Endothelial cell of umbilical vein (primary cell): ENCODE results near the gene CNR2. TPM values are rescaled to one million over a fixed set of nuclear protein-coding genes. Genes with fewer than 3 reads are reported as not detected.

Source experiments
- BruUV-seq: library from RNA; stranded (reverse); fragments of 400-500 nt; replicated peaks from 2 replicates; lab custom pipeline; 2021; lab: Mats Ljungman, UMichigan
- CTCF ChIA-PET: fragments of 300-600, 350-600 bp; sonication (Branson Sonifier 250); formaldehyde crosslinking; loops from one replicate; lab custom pipeline; 2021; ENCODE audit warnings: antibody characterized with exemption, inconsistent platforms; lab: Charles Lee
- POLR2A ChIA-PET: fragments of 300-600, 350-600 bp; sonication (Branson Sonifier 250); formaldehyde crosslinking; loops from one replicate; lab custom pipeline; 2021; ENCODE audit warnings: antibody characterized with exemption, inconsistent platforms; lab: Charles Lee
- DNase-seq: peaks from one replicate; pipeline ENCODE4 v3.0.0-alpha.2; 2011; ENCODE audit warnings: low read depth, low spot score
- FAIRE-seq: peaks from 2 replicates; lab custom pipeline; 2011; peaks lifted over from hg19 to GRCh38; lab: Jason Lieb, UNC
- H2AFZ ChIP-seq: 2 replicates; pipeline ENCODE4 v1.6.0; 2012; ENCODE audit warnings: low read depth, low read length, control low read depth, inconsistent platforms
- H3K27ac ChIP-seq: 2 replicates; pipeline ENCODE4 v1.5.1; 2011; ENCODE audit warnings: low read depth, mild to moderate bottlenecking, control low read depth, low read length, moderate library complexity; ENCODE audit not compliant: insufficient read depth
- H3K27me3 ChIP-seq, 2 experiments: 2 replicates each; pipeline versions ENCODE4 v1.6.0 to v1.6.1; 2011; ENCODE audit warnings: low read length in 2 of 2, mixed read lengths in 1 of 2; ENCODE audit not compliant: control insufficient read depth in 2 of 2, insufficient read depth in 2 of 2
- H3K36me3 ChIP-seq, 2 experiments: 2 replicates in 1 of 2; 3 replicates in 1 of 2; pipeline ENCODE4 v1.5.1; 2011; ENCODE audit warnings: low read length in 2 of 2, mild to moderate bottlenecking in 1 of 2, moderate library complexity in 1 of 2; ENCODE audit not compliant: control insufficient read depth in 2 of 2, insufficient read depth in 2 of 2; ENCODE audit errors: extremely low read depth in 1 of 2
- H3K4me1 ChIP-seq: 3 replicates; pipeline ENCODE4 v1.5.1; 2011; ENCODE audit warnings: mild to moderate bottlenecking, low read length; ENCODE audit not compliant: control insufficient read depth, insufficient read depth; ENCODE audit errors: extremely low read depth
- H3K4me2 ChIP-seq: 2 replicates; pipeline ENCODE4 v1.6.1; 2011; ENCODE audit warnings: low read length, control low read depth, mixed read lengths; ENCODE audit not compliant: insufficient read depth
- H3K4me3 ChIP-seq, 3 experiments: fragments of 200-600 bp in 1 of 3; sonication (generic), shearing (Covaris generic) in 1 of 3; replicated peaks in 1 of 3; 2 replicates each; pipeline ENCODE4 v1.5.1; 2011 to 2016; ENCODE audit warnings: control low read depth in 3 of 3, low read length in 3 of 3, mild to moderate bottlenecking in 2 of 3, inconsistent platforms in 1 of 3, low read depth in 1 of 3, moderate library complexity in 1 of 3; ENCODE audit not compliant: insufficient read depth in 1 of 3
- H3K79me2 ChIP-seq: 2 replicates; pipeline ENCODE4 v1.6.0; 2012; ENCODE audit warnings: low read length, inconsistent platforms; ENCODE audit not compliant: control insufficient read depth, insufficient read depth
- H3K9ac ChIP-seq: replicated peaks from 2 replicates; pipeline ENCODE3; 2011; ENCODE audit warnings: low read length, control low read depth; ENCODE audit not compliant: insufficient read depth; ENCODE audit errors: extremely low read depth
- H3K9me1 ChIP-seq: replicated peaks from 3 replicates; pipeline ENCODE4 v1.6.0; 2011; ENCODE audit warnings: mild to moderate bottlenecking, low read length; ENCODE audit not compliant: control insufficient read depth, insufficient read depth; ENCODE audit errors: extremely low read depth
- H3K9me3 ChIP-seq: replicated peaks from 2 replicates; pipeline ENCODE4 v1.5.1; 2012; ENCODE audit warnings: low read length, inconsistent platforms; ENCODE audit not compliant: control insufficient read depth, insufficient read depth
- H4K20me1 ChIP-seq: replicated peaks from 2 replicates; pipeline ENCODE3; 2011; ENCODE audit warnings: mild to moderate bottlenecking, low read length; ENCODE audit not compliant: control insufficient read depth, insufficient read depth; ENCODE audit errors: extremely low read depth
- EZH2 ChIP-seq: IDR thresholded peaks from 2 replicates; pipeline ENCODE4 v1.6.1; 2012; ENCODE audit warnings: borderline replicate concordance, low read depth, mild to moderate bottlenecking, moderate library complexity, low read length, inconsistent platforms; ENCODE audit not compliant: severe bottlenecking
- FOS ChIP-seq: IDR thresholded peaks from 2 replicates; pipeline ENCODE4 v1.6.1; 2011; ENCODE audit warnings: mild to moderate bottlenecking, low read length, moderate library complexity, borderline replicate concordance; ENCODE audit not compliant: insufficient read depth
- GATA2 ChIP-seq: IDR thresholded peaks from 2 replicates; pipeline ENCODE4 v1.7.0; 2011; ENCODE audit warnings: low read depth, mild to moderate bottlenecking, moderate library complexity, mixed read lengths, low read length; ENCODE audit not compliant: insufficient read length, insufficient read depth
- JUN ChIP-seq: IDR thresholded peaks from 2 replicates; pipeline ENCODE4 v1.6.1; 2011; ENCODE audit warnings: borderline replicate concordance, low read depth; ENCODE audit not compliant: insufficient read length, insufficient read depth
- MYC ChIP-seq: IDR thresholded peaks from one replicate; pipeline ENCODE4 v1.6.1; 2011; ENCODE audit warnings: mild to moderate bottlenecking, low read depth, low read length
- POLR2A ChIP-seq: IDR thresholded peaks from 2 replicates; pipeline ENCODE4 v1.6.1; 2012; ENCODE audit warnings: low read depth, mild to moderate bottlenecking, control low read depth, low read length
- POLR2AphosphoS5 ChIP-seq: IDR thresholded peaks from 2 replicates; pipeline ENCODE4 v1.6.1; 2012; ENCODE audit warnings: low read depth, mild to moderate bottlenecking, control low read depth, low read length, moderate library complexity; ENCODE audit not compliant: insufficient read depth
- dilution Hi-C: fragments of 300-500 bp; cut with MboI; formaldehyde crosslinking; loops from one replicate; pipeline ENCODE4 v1.15.0; 2019; ENCODE audit warnings: low sequenced_read_pairs; ENCODE audit not compliant: extremely low pct_ligation_motif_present
- intact Hi-C: fragments of 100-400 bp; cut with micrococcal nuclease; formaldehyde crosslinking; loops from one replicate; pipeline ENCODE4 v1.10.0; 2022
- polyA plus RNA-seq, 4 experiments: library from polyadenylated mRNA; depleted of rRNA in 3 of 4; stranded (reverse) in 3 of 4; unstranded in 1 of 4; fragments of >200 nt; gene quantifications; 2 replicates each; pipeline versions ENCODE4 v1.2.1 to v1.2.3, GENCODE V29; 2011 to 2012; ENCODE audit warnings: missing spikeins in 1 of 4
- total RNA-seq: library from RNA; stranded (reverse); gene quantifications from 2 replicates; pipeline ENCODE4 v1.2.3, GENCODE V29; 2021
- TF ChIP-seq, protein P1 (sequence below): IDR thresholded peaks from 2 replicates; pipeline ENCODE4 v1.6.1; 2011; ENCODE audit not compliant: insufficient read depth, insufficient read length
- TF ChIP-seq, protein P2 (sequence below), 2 donors: IDR thresholded peaks; 1 replicate in 1 of 2; 2 replicates in 1 of 2; pipeline ENCODE4 v1.5.1; 2011; ENCODE audit warnings: low read length in 2 of 2, mild to moderate bottlenecking in 2 of 2, moderate library complexity in 2 of 2, control low read depth in 1 of 2, inconsistent platforms in 1 of 2, low read depth in 1 of 2; ENCODE audit not compliant: insufficient read depth in 1 of 2; ENCODE audit errors: extremely low read depth in 1 of 2

CNR2 gene
- total and polyA plus RNA-seq, 2 donors (not counting 3 experiments of a cell fraction or from before 2014, with no cell fraction given) = not detected

DNA sequence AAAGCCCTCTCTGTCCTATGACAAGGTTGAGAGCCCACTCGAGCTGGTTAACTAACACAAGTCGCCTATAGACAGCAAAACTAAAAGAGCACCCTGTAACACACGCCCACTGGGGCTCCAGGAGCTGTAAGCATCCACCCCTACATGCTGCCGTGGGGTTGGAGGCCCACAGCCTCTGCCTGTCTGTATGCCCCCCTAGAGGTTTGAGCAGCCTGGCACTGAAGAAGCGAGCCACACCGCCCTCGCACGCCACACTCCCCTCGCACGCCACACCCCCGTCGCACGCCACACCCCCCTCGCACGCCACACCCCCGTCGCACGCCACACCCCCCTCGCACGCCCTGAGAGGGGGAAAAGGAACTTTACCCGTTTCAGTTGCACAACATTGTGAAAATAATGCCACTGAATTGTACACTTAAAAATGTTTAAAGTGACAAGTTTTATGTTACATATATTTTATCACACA lies 74.7 kb downstream of the CNR2 start:
- H3K9ac ChIP-seq = no peak overlapping the region
- peak overlapping the region; percentile 85 for H2AFZ ChIP-seq
- DNase-seq (peak; percentile 58), FAIRE-seq (peak; percentile 80)
- H3K27me3 ChIP-seq = peaks cover 6 to 12% of the 10 kb centered on the region in 2 experiments
- no peak for TF ChIP-seq EZH2
- TF ChIP-seq POLR2A = no peak
- TF ChIP-seq, protein P1, sequence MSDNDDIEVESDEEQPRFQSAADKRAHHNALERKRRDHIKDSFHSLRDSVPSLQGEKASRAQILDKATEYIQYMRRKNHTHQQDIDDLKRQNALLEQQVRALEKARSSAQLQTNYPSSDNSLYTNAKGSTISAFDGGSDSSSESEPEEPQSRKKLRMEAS = no peak
- no peak for TF ChIP-seq FOS
- no peak for TF ChIP-seq MYC
- TF ChIP-seq, protein P2, sequence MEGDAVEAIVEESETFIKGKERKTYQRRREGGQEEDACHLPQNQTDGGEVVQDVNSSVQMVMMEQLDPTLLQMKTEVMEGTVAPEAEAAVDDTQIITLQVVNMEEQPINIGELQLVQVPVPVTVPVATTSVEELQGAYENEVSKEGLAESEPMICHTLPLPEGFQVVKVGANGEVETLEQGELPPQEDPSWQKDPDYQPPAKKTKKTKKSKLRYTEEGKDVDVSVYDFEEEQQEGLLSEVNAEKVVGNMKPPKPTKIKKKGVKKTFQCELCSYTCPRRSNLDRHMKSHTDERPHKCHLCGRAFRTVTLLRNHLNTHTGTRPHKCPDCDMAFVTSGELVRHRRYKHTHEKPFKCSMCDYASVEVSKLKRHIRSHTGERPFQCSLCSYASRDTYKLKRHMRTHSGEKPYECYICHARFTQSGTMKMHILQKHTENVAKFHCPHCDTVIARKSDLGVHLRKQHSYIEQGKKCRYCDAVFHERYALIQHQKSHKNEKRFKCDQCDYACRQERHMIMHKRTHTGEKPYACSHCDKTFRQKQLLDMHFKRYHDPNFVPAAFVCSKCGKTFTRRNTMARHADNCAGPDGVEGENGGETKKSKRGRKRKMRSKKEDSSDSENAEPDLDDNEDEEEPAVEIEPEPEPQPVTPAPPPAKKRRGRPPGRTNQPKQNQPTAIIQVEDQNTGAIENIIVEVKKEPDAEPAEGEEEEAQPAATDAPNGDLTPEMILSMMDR (IDR thresholded peaks at IDR 0.05; ENCODE audit: extremely low read depth in 1 of 2, insufficient read depth in 1 of 2, low read depth in 1 of 2, low read length in 2 of 2) = no peak
- TF ChIP-seq JUN = no peak
- TF ChIP-seq GATA2 = no peak
- no peak for TF ChIP-seq POLR2AphosphoS5
- intact Hi-C loops = no loop called here
- dilution Hi-C loops = no loop called here
- no peaks in the 10 kb centered on the region for H3K4me1 ChIP-seq
- ChIA-PET CTCF (interaction anchor here (1.5 kb wide), 1 partner anchor 67 kb away, joined by 4 read pairs; no protein-coding TSS in a partner anchor), POLR2A (interaction anchor here (0.6 kb wide), 1 partner anchor 120 kb away, joined by 4 read pairs; no protein-coding TSS in a partner anchor)
- no peaks in the 10 kb centered on the region for H3K36me3 ChIP-seq
- H3K9me3 ChIP-seq = no peaks in the 10 kb centered on the region
- H3K27ac ChIP-seq = no peak overlapping the region
- H3K4me2 ChIP-seq = peak overlapping the region; percentile 85
- H3K79me2 ChIP-seq = no peaks in the 10 kb centered on the region
- H3K9me1 ChIP-seq = no peaks in the 10 kb centered on the region
- H4K20me1 ChIP-seq = no peaks in the 10 kb centered on the region
- BruUV-seq = no TSS peak
- H3K4me3 ChIP-seq = peak overlapping the region in 1 of 3 experiments; percentile 40
